Measurements from ENCODE around the gene CHADL. TPM values are rescaled to one million over a fixed set of nuclear protein-coding genes. Genes with fewer than 3 reads are reported as not detected.

Gene CHADL
- polyA plus RNA-seq, 1 of the 3 experiments (the other 2 are of a cell fraction) = 0.03 TPM

DNA sequence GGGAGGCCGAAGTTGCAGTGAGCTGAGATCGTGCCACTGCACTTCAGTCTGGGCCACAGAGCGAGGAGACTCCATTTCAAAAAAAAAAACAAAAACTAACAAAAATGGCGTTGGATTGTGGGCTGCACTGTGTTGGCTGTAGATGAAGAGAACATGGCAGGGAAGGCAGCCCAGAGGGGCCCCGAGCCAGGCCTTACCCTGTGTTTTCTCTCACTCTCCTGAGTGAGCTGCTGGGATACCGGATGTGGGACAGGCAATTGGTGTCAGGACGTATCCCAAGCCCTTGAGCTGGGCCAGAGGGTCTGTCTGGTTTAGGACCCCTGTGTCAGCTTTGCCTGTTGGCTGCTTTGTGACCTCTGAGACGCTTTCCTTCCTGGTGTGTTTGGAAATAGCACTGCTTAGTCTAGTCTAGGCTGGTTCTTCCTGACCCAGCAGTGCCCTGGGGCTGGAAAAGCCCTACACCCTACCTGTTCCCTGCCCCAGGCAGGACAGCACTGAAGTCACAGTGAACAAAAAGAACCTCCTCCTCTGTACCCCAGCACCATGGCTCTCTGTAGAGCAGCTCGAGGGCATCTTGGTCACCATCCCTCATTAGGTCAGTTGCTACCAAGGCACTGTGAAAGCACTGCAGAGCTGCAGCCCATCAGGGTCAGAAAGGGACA is 17.8 kb downstream of the CHADL start (continued):
- TF ChIP-seq MXI1 (IDR thresholded peaks at IDR 0.05; ENCODE audit: low read depth, low read length) (no peak), NRF1 (IDR thresholded peaks at IDR 0.05; ENCODE audit: low read depth, low read length) (no peak), MEF2A (IDR thresholded peaks at IDR 0.05; ENCODE audit: borderline replicate concordance, low read depth) (no peak), TEAD4 (IDR thresholded peaks at IDR 0.05; ENCODE audit: borderline replicate concordance, insufficient read depth) (no peak), SMC3 (IDR thresholded peaks at IDR 0.05; ENCODE audit: low read depth, low read length) (no peak), RXRA (IDR thresholded peaks at IDR 0.05; ENCODE audit: borderline replicate concordance, low read depth) (no peak), POLR2AphosphoS5 (IDR thresholded peaks at IDR 0.05; ENCODE audit: low read depth, low read length) (no peak), USF1 (IDR thresholded peaks at IDR 0.05; ENCODE audit: borderline replicate concordance, low read depth) (no peak)

GRCh38 chr22:41217553-41218157 is 23.1 kb downstream of the CHADL start:
- no peaks in the 10 kb centered on the region for H3F3A ChIP-seq (replicated peaks; ENCODE audit: insufficient read depth)
- POLR2A ChIA-PET = no interaction called here
- no peak overlapping the region for H3K4me2 ChIP-seq
- peaks cover 0 to 12% of the 10 kb centered on the region in 2 experiments for H3K36me3 ChIP-seq (replicated peaks in 1 of 2; ENCODE audit: control insufficient read depth in 1 of 2, insufficient read depth in 2 of 2, low read length in 1 of 2)
- no peaks in the 10 kb centered on the region for H3K4me1 ChIP-seq (ENCODE audit: control insufficient read depth in 1 of 2, insufficient read depth in 2 of 2, low read depth in 1 of 2, low read length in 1 of 2)
- no peak overlapping the region; a peak in 1 of 4 replicates for H3K27ac ChIP-seq (ENCODE audit: low read depth in 2 of 2, low read length in 1 of 2)
- H3K79me2 ChIP-seq (ENCODE audit: insufficient read depth) = no peaks in the 10 kb centered on the region
- no peaks in the 10 kb centered on the region for H3K9me3 ChIP-seq
- no peak for DNase-seq
- H3K9me2 ChIP-seq = no peaks in the 10 kb centered on the region
- CTCF ChIA-PET = no interaction called here
- H3K4me3 ChIP-seq (ENCODE audit: low read depth in 2 of 2, low read length in 1 of 2) = no peak overlapping the region
- H3K27me3 ChIP-seq (ENCODE audit: insufficient read depth) = no peaks in the 10 kb centered on the region
- no peak overlapping the region for H3K9ac ChIP-seq
- TF ChIP-seq EP300 (IDR thresholded peaks at IDR 0.05; ENCODE audit: borderline replicate concordance in 1 of 2, low read depth in 1 of 2, low read length in 1 of 2) (no peak), USF1 (IDR thresholded peaks at IDR 0.05; ENCODE audit: borderline replicate concordance, low read depth) (no peak), PBX3 (IDR thresholded peaks at IDR 0.05) (no peak), RXRA (IDR thresholded peaks at IDR 0.05; ENCODE audit: borderline replicate concordance, low read depth) (no peak), GATA2 (CRISPR knock-in tag; IDR thresholded peaks at IDR 0.05) (no peak), YY1 (IDR thresholded peaks at IDR 0.05; ENCODE audit: low read depth) (no peak), MXI1 (IDR thresholded peaks at IDR 0.05; ENCODE audit: low read depth, low read length) (no peak), FOSL2 (IDR thresholded peaks at IDR 0.05; ENCODE audit: borderline replicate concordance, low read depth) (no peak), CHD2 (IDR thresholded peaks at IDR 0.05; ENCODE audit: low read length, partially characterized antibody) (no peak), ELF1 (IDR thresholded peaks at IDR 0.05) (no peak), FOXJ3 (CRISPR knock-in tag; IDR thresholded peaks at IDR 0.05) (no peak)
- TF ChIP-seq, protein P1, sequence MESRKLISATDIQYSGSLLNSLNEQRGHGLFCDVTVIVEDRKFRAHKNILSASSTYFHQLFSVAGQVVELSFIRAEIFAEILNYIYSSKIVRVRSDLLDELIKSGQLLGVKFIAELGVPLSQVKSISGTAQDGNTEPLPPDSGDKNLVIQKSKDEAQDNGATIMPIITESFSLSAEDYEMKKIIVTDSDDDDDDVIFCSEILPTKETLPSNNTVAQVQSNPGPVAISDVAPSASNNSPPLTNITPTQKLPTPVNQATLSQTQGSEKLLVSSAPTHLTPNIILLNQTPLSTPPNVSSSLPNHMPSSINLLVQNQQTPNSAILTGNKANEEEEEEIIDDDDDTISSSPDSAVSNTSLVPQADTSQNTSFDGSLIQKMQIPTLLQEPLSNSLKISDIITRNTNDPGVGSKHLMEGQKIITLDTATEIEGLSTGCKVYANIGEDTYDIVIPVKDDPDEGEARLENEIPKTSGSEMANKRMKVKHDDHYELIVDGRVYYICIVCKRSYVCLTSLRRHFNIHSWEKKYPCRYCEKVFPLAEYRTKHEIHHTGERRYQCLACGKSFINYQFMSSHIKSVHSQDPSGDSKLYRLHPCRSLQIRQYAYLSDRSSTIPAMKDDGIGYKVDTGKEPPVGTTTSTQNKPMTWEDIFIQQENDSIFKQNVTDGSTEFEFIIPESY (IDR thresholded peaks at IDR 0.05; ENCODE audit: borderline replicate concordance, low read depth) = no peak
- WGBS (ENCODE audit: low lambda C conversion rate) = 61% methylated on average over 4 of the region's 16 CpGs
- H2AFZ ChIP-seq (ENCODE audit: low read depth) = no peak overlapping the region
- no peaks in the 10 kb centered on the region for H4K20me1 ChIP-seq (ENCODE audit: insufficient read depth)

All from SK-N-SH (cell line).